Central memory CD8-positive, alpha-beta T cell (primary cell): Measurements from ENCODE around the gene AGAP2.

Experiments used
- ATAC-seq: fragments of 150-1000 bp; cut with Tn5 transposase; replicated peaks from 2 replicates; pipeline ENCODE4 v1.10.0; 2022; ENCODE audit warnings: mild to moderate bottlenecking, moderate FRiP score, moderate number of reproducible peaks; ENCODE audit not compliant: poor library complexity, severe bottlenecking; ENCODE audit errors: extremely low read depth
- DNase-seq, 2 donors: peaks; one replicate each; pipeline ENCODE4 v3.0.0; 2021; ENCODE audit warnings: low spot score in 2 of 2
- H3K27ac Mint-ChIP-seq: one replicate; pipeline ENCODE4 v1.8.0; 2022; ENCODE audit warnings: low read depth, mild to moderate bottlenecking, moderate library complexity, mixed read lengths
- H3K27me3 Mint-ChIP-seq: one replicate; pipeline ENCODE4 v1.8.0; 2022; ENCODE audit warnings: mixed read lengths
- H3K36me3 Mint-ChIP-seq: one replicate; pipeline ENCODE4 v1.8.0; 2022; ENCODE audit warnings: mild to moderate bottlenecking, moderate library complexity, mixed read lengths; ENCODE audit not compliant: insufficient read depth
- H3K4me1 Mint-ChIP-seq: one replicate; pipeline ENCODE4 v1.8.0; 2022; ENCODE audit warnings: mixed read lengths
- H3K4me3 Mint-ChIP-seq: one replicate; pipeline ENCODE4 v1.8.0; 2022; ENCODE audit warnings: mild to moderate bottlenecking, moderate library complexity, mixed read lengths
- H3K9me3 Mint-ChIP-seq: one replicate; pipeline ENCODE4 v1.8.0; 2022; ENCODE audit warnings: mixed read lengths

AGAP2 gene

DNA sequence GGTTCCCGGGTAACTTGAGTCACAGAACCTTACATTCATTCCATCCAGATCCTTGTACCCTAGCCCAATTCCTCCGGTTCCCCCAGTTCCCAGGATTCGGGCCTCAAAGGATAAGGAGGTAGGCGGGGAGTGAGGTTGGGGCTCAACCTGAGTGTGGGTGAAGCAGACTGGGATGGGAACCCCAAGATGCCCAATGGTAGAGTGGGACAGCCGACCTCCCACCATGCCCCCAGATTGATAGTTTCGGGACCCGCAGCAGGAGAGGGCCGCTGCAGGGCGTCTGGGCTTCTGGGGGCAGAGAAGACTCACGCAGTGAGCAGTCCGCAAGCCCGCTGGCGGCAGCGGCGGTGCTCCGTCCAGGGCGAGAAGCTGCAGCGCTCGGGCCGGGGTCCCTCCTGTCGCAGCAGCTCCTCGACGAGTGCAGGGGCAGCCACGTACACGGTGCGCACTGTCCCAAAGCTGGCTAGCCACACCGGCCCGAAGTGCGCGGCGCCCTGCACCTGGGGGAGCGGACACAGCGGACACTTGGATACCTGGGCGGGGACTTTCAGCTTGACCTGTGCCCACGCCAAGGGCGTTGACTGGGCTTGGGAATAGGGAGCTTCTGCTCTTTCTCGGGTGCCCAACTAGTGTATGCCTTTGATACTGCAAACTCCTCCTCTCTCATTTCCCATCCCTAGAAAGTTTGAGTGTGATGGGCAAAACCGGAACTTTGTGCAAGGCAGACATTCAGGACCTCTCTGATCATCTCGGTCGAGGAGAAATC, 27.3 kb upstream of the AGAP2 start:
- no peaks in the 10 kb centered on the region for H3K9me3 Mint-ChIP-seq
- no peak for DNase-seq
- H3K27ac Mint-ChIP-seq = no peak overlapping the region
- ATAC-seq = peak; percentile 16
- peaks cover 8% of the 10 kb centered on the region for H3K36me3 Mint-ChIP-seq
- H3K4me1 Mint-ChIP-seq = peaks cover 22% of the 10 kb centered on the region
- H3K27me3 Mint-ChIP-seq = peaks cover 39% of the 10 kb centered on the region
- peak overlapping the region; percentile 83 for H3K4me3 Mint-ChIP-seq

DNA sequence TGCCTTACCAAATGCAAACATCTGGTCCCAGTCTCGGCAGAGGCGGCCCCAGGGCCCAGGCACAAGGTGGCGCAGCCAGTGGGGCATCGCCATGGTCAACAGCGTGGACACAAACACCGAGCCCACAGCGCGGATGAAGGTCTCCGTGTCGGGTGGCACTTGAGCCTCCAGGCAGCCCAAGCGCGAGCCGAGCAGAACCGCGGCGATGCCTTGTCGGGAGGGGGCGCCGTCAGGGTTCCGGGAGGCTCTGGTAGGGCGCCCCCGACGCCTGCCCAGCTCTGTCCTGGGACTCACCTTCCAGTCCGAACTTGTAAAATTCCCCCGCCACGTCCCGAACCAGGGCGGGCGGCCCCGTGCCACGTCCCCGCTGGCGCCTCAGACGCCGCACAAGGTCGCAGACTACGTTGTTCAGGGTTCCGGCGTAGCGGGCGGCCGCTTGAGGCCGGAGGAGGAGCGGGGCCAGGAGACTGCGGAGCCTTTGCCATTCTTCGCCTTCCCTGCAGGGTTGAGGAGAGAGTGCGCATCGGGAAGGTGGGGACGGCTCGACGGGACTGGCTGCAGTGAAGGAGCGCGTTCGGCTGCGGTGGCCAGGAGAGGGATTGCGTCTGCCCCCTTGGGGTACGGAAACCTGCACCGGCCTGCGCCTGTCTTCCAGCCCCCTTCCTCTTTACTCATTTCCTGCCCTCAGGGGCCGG, 26.6 kb upstream of the AGAP2 start:
- DNase-seq = no peak
- no peak overlapping the region for H3K27ac Mint-ChIP-seq
- ATAC-seq = peak; percentile 69
- no peaks in the 10 kb centered on the region for H3K9me3 Mint-ChIP-seq
- H3K27me3 Mint-ChIP-seq = peaks cover 39% of the 10 kb centered on the region
- H3K36me3 Mint-ChIP-seq = peaks cover 6% of the 10 kb centered on the region
- H3K4me3 Mint-ChIP-seq = peak overlapping the region; percentile 83
- H3K4me1 Mint-ChIP-seq = peaks cover 22% of the 10 kb centered on the region

DNA sequence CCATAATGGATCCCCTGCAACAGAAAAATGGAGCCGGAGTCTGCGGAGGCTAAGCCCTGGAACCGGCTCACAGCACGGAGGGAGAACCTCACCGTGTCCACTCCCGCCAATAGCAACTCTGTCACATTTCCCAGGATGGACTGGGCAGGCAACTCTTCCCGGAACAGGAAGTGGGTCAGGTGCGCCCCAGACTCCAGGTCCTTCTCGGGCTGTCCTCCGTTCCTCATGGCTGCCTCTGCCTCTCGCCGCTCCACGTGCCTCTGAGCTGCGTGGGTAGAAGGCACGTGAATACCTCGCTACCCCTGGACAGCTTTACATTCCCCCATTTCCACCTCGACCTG, 26.1 kb upstream of the AGAP2 start:
- H3K9me3 Mint-ChIP-seq = no peaks in the 10 kb centered on the region
- ATAC-seq = no peak
- H3K27ac Mint-ChIP-seq = no peak overlapping the region
- peaks cover 39% of the 10 kb centered on the region for H3K27me3 Mint-ChIP-seq
- peaks cover 6% of the 10 kb centered on the region for H3K36me3 Mint-ChIP-seq
- peaks cover 26% of the 10 kb centered on the region for H3K4me1 Mint-ChIP-seq
- peak overlapping the region; percentile 83 for H3K4me3 Mint-ChIP-seq
- DNase-seq = no peak

DNA sequence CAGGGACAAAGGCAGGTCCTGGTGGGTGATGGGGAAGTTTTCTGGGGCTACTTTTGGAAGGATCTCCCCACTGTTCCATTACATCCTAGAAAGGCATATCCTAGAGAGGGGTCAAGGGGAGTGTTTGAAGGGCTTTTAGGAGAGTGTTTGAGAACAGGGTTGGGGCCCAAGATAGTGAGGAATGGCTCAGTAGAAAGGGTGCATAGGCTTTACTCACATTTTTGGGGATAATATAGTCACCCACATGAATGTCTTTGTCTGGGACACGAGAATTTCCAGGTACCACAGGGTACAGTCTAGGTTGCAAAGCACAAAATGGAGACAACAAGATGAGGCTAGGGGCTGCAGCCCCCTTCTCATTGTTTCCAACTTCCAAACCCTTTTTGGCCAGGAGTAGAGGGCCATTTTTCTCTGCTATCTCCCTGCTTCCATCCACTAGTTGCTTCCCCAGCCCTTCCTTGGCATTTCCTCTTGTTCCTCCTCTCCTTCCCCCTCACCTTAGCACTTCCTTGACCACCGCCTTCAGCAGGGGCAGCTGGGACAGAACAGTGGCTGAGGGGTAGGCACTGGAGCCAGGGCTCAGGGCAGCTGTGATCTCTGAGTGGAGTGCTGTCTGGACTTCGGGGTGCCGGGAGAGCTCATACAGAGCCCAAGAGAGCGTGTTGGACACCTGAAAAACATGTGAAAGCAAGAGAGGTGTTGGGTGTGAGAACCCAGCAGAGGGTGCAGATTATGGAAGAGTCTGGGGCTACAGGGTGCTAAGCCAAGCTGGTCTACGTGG, 25.5 kb upstream of the AGAP2 start:
- ATAC-seq (no peak), DNase-seq (no peak)
- Mint-ChIP-seq H3K36me3 (peaks cover 5% of the 10 kb centered on the region), H3K4me3 (peak overlapping the region; percentile 83), H3K4me1 (peaks cover 31% of the 10 kb centered on the region), H3K27me3 (peaks cover 39% of the 10 kb centered on the region), H3K9me3 (no peaks in the 10 kb centered on the region), H3K27ac (no peak overlapping the region)

DNA sequence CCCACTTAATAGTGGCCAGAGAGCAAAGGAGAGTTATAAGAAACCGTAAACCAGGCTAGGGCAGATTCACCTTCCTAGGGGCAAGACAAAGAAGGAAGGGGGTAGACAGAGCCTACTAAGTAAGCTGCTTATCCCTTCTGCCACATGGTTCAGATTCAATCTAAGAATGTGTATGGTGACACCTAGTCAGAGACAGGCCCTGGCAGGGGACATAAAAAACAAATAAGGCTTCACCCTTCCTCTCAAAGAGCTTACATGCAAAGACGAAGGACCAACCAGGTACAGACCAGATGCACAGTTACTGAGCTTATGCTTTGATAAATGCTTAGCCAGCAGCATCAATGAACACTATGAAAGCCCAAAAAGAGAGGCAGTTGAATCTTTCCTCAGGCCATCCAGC, 23.9 kb upstream of the AGAP2 start:
- H3K9me3 Mint-ChIP-seq = no peaks in the 10 kb centered on the region
- ATAC-seq (no peak), DNase-seq (no peak)
- H3K36me3 Mint-ChIP-seq = peaks cover 6% of the 10 kb centered on the region
- H3K4me3 Mint-ChIP-seq = no peak overlapping the region
- peaks cover 39% of the 10 kb centered on the region for H3K27me3 Mint-ChIP-seq
- peaks cover 39% of the 10 kb centered on the region for H3K4me1 Mint-ChIP-seq
- H3K27ac Mint-ChIP-seq = no peak overlapping the region

DNA sequence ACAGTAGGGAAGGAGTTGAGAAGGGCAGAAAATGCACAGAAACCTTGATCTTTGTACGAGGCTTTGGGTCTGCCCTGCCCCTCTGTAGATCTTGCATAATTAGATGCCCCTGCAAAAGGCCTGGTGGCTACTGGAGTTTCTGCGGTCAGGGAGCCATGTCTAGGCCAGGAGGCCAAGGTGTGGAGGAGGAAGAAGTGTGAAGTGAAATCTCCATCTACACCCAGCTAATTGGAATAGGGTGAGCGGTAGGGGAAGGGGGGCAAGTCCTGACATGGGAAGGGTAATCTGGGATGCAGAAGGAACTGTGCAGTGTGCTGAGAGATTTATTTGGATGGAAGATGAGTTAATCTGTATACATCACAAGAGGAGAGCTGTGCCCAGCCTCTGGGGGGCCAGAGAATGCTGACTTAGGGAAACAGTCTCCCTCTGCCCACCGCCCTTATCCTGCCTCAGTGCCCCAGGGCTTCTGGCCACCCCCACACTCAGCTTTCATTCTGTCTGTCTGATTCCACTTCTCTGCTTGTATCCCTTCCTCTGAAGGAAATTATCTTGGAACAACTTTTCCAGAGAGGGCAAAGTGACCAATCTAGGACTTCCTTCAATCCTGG, 23.0 kb upstream of the AGAP2 start:
- DNase-seq (no peak), ATAC-seq (no peak)
- Mint-ChIP-seq H3K4me1 (peaks cover 42% of the 10 kb centered on the region), H3K27ac (no peak overlapping the region), H3K36me3 (peaks cover 13% of the 10 kb centered on the region), H3K9me3 (no peaks in the 10 kb centered on the region), H3K27me3 (peaks cover 31% of the 10 kb centered on the region), H3K4me3 (no peak overlapping the region)

DNA sequence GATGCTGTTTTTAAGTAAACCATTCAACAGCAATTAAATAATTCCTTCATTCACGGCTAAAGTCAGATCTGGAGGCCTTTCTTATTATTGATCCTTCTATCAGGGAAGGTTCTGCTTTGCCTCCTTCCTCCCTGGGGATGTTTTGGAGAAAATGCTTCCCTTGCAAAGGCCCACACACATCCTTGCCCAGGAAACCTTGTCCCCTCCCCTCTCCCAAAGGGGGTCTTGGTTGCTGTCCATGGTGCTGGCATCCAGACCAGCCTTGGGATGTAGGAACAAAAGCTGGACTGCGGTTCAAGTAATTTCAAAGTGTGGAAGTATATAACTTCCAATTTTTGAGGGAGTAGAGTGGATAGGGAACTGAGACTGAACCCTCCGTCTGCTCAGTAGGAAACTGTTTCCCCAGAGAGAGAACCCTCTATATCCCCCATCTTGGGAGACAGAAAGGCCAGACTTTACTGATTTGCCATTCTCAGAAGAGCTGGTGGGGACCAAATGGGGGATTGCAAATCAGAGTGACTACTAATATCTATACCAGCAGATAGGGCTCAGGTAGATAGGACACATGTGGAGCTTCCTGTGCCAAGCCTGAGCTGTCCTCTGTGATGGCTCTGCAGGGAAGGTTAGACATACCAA, 21.9 kb upstream of the AGAP2 start:
- peaks cover 18% of the 10 kb centered on the region for H3K36me3 Mint-ChIP-seq
- no peak for DNase-seq
- ATAC-seq = no peak
- H3K9me3 Mint-ChIP-seq = no peaks in the 10 kb centered on the region
- H3K4me1 Mint-ChIP-seq = peaks cover 41% of the 10 kb centered on the region
- H3K4me3 Mint-ChIP-seq = no peak overlapping the region
- H3K27ac Mint-ChIP-seq = no peak overlapping the region
- H3K27me3 Mint-ChIP-seq = peaks cover 23% of the 10 kb centered on the region

DNA sequence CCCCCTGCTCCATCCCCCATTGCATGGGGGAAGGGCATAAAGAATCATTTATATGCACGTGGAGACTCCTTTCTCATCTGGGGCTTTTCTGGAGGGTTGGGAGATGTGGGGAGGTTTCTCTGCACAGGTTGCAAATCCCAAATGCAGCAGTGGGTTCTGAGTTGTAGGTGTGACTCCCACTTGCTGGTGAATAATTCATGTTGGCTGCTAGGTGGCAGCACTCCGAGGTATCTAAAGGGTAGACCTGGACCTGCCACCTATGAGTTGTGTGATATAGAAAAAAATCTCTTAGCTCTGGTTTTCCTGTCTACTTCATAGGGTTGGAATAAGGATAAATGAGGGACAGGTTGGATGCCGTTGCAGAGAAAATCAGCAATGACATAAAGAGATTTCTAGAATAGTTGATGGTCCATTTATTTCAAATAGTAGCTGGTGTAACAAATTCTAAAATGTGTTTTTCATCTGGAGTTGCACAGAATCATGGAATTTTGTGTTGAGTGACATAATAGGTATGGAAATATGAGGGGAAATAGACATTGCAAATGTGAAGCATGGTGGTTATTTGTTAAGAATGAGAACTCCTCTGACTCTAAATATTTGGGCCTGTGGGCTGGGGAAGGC, 20.9 kb upstream of the AGAP2 start:
- peaks cover 39% of the 10 kb centered on the region for H3K4me1 Mint-ChIP-seq
- peaks cover 13% of the 10 kb centered on the region for H3K27me3 Mint-ChIP-seq
- no peak for DNase-seq
- no peaks in the 10 kb centered on the region for H3K9me3 Mint-ChIP-seq
- peaks cover 16% of the 10 kb centered on the region for H3K36me3 Mint-ChIP-seq
- peak; percentile 20 for ATAC-seq
- H3K27ac Mint-ChIP-seq = no peak overlapping the region
- H3K4me3 Mint-ChIP-seq = no peak overlapping the region

DNA sequence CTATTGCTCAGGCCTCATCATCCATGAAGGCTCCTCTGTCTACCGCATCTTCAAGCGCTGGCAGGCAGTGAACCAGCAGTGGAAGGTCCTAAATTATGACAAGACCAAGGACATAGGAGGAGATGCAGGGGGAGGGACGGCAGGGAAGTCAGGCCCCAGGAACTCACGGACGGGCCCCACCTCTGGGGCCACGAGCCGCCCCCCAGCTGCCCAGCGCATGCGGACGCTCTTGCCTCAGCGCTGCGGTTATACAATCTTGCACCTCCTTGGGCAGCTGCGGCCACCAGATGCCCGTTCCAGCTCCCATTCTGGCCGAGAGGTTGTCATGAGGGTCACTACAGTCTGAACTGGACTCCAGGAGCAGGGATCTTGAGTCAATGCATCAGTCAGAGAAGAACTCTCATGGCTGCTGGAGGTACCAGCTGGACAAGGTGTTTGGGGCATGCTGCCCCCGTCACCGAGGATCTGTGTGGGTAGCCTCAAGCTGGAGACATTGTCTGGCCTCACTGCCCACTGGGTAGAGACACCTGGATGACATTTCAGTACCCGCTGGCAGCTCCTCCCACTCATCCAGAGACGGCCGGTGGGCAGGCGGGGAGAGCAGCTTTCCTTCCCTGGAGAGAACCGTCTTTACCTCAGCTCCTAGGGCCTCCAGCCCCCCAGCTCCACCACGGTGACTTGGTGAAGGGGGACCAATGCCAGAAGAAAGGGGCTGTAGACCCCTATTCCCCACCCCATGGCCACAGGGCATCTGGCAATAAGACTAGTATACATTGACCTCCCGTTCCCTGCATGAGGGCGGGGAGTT, 20.2 kb upstream of the AGAP2 start:
- DNase-seq = no peak
- no peak for ATAC-seq
- H3K9me3 Mint-ChIP-seq = no peaks in the 10 kb centered on the region
- H3K36me3 Mint-ChIP-seq = peaks cover 16% of the 10 kb centered on the region
- H3K27me3 Mint-ChIP-seq = peaks cover 6% of the 10 kb centered on the region
- H3K4me3 Mint-ChIP-seq = no peak overlapping the region
- peaks cover 41% of the 10 kb centered on the region for H3K4me1 Mint-ChIP-seq
- H3K27ac Mint-ChIP-seq = no peak overlapping the region

DNA sequence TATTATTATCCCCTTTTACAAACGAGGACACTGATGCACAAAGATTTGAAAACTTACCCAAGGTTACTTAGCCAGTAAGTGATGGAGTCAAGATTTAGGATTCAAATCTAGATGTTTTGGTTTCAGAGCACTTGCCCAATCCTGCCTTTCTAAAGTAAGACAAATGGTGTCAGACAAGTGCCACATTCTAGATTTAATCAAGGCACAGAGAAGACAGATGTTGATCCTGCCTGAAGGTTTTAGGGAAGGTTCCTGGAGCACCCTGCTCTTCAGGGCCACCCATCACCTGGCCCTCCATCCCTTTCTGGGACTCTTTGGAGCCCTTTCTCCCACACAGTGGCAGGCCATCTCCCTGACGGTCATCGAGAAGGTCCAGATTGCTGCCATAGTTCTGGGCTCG, 19.2 kb upstream of the AGAP2 start:
- Mint-ChIP-seq H3K4me3 (no peak overlapping the region), H3K4me1 (peaks cover 51% of the 10 kb centered on the region), H3K9me3 (no peaks in the 10 kb centered on the region), H3K36me3 (peaks cover 17% of the 10 kb centered on the region), H3K27ac (no peak overlapping the region), H3K27me3 (no peaks in the 10 kb centered on the region)
- no peak for ATAC-seq
- DNase-seq = no peak
